H1 (cell line): Measurements from ENCODE around the gene EMC1. TPM values are rescaled to one million over a fixed set of nuclear protein-coding genes. Genes with fewer than 3 reads are reported as not detected.

Experiments used
- CTCF ChIA-PET: fragments of 300-600 bp; sonication (Branson Sonifier 250); formaldehyde crosslinking; loops from one replicate; lab custom pipeline; 2021; ENCODE audit not compliant: partially characterized antibody; lab: Charles Lee
- POLR2A ChIA-PET: fragments of 300-600 bp; sonication (Branson Sonifier 250); formaldehyde crosslinking; loops from one replicate; lab custom pipeline; 2021; ENCODE audit warnings: inconsistent platforms; ENCODE audit not compliant: partially characterized antibody; lab: Charles Lee
- DNase-seq, 2 experiments: peaks; one replicate each; pipeline versions ENCODE4 v3.0.0 to v3.0.0-alpha.2; 2010 to 2022; ENCODE audit warnings: low spot score in 2 of 2, low read depth in 1 of 2, mixed read lengths in 1 of 2
- FAIRE-seq: peaks from 2 replicates; lab custom pipeline; 2011; peaks lifted over from hg19 to GRCh38; lab: Jason Lieb, UNC
- H2AFZ ChIP-seq: 2 replicates; pipeline ENCODE4 v1.8.1; 2012; ENCODE audit warnings: low read length, inconsistent platforms
- H2AK5ac ChIP-seq: 2 replicates; pipeline ENCODE4 v1.6.1; 2013; ENCODE audit warnings: low read depth, low read length
- H2BK120ac ChIP-seq: replicated peaks from 2 replicates; pipeline ENCODE3; 2013; ENCODE audit warnings: low read depth, low read length, inconsistent platforms
- H2BK12ac ChIP-seq: 2 replicates; pipeline ENCODE4 v1.6.1; 2013; ENCODE audit warnings: low read depth, low read length
- H2BK15ac ChIP-seq: 2 replicates; pipeline ENCODE4 v1.6.1; 2013; ENCODE audit warnings: low read length
- H2BK20ac ChIP-seq: 2 replicates; pipeline ENCODE4 v1.6.1; 2013; ENCODE audit warnings: low read length
- H2BK5ac ChIP-seq: 2 replicates; pipeline ENCODE4 v1.6.1; 2013; ENCODE audit warnings: low read depth, low read length
- H3K14ac ChIP-seq: 2 replicates; pipeline ENCODE4 v1.6.1; 2013; ENCODE audit warnings: inconsistent platforms; ENCODE audit not compliant: insufficient read length
- H3K18ac ChIP-seq: 2 replicates; pipeline ENCODE4 v1.6.1; 2013; ENCODE audit warnings: low read length; ENCODE audit errors: extremely low read depth
- H3K23ac ChIP-seq: 2 replicates; pipeline ENCODE4 v1.6.1; 2013; ENCODE audit warnings: inconsistent platforms; ENCODE audit not compliant: insufficient read length
- H3K23me2 ChIP-seq: 2 replicates; pipeline ENCODE4 v1.6.1; 2013; ENCODE audit warnings: low read depth, low read length
- H3K27ac ChIP-seq: 2 replicates; pipeline ENCODE4 v1.6.1; 2011; ENCODE audit warnings: low read depth, low read length, inconsistent platforms
- H3K27me3 ChIP-seq, 4 experiments: replicated peaks in 1 of 4; 1 replicate in 1 of 4; 2 replicates in 3 of 4; pipeline versions ENCODE4 v1.6.1 to v1.8.1; 2011 to 2013; ENCODE audit warnings: low read length in 3 of 4, mild to moderate bottlenecking in 3 of 4, inconsistent platforms in 2 of 4, mixed read lengths in 2 of 4, moderate library complexity in 1 of 4; ENCODE audit not compliant: control insufficient read depth in 3 of 4, insufficient read depth in 3 of 4; ENCODE audit errors: extremely low read depth in 1 of 4
- H3K36me3 ChIP-seq, 4 experiments: 2 replicates each; pipeline versions ENCODE4 v1.6.1 to v1.8.1; 2011 to 2013; ENCODE audit warnings: mild to moderate bottlenecking in 4 of 4, low read length in 3 of 4, moderate library complexity in 2 of 4, control low read depth in 1 of 4, inconsistent platforms in 1 of 4; ENCODE audit not compliant: insufficient read depth in 4 of 4, control insufficient read depth in 2 of 4
- H3K4ac ChIP-seq: replicated peaks from 2 replicates; pipeline ENCODE3; 2013; ENCODE audit warnings: low read length, low read depth, mixed read lengths, inconsistent platforms; ENCODE audit not compliant: insufficient read length
- H3K4me1 ChIP-seq, 4 experiments: replicated peaks in 1 of 4; 1 replicate in 1 of 4; 2 replicates in 3 of 4; pipeline versions ENCODE4 v1.6.1 to v1.8.1; 2011 to 2013; ENCODE audit warnings: low read length in 3 of 4, inconsistent platforms in 2 of 4, mixed read lengths in 1 of 4; ENCODE audit not compliant: insufficient read depth in 4 of 4, control insufficient read depth in 3 of 4
- H3K4me2 ChIP-seq, 2 experiments: 2 replicates each; pipeline versions ENCODE4 v1.6.1 to v1.8.1; 2011 to 2013; ENCODE audit warnings: low read depth in 2 of 2, low read length in 2 of 2, control low read depth in 1 of 2, inconsistent platforms in 1 of 2, mild to moderate bottlenecking in 1 of 2; ENCODE audit not compliant: insufficient read depth in 1 of 2
- H3K4me3 ChIP-seq, 4 experiments: fragments of 200-600, 300-600 bp in 1 of 4; sonication (generic), shearing (Covaris generic), sonication (Bioruptor Twin) in 1 of 4; 2 replicates each; pipeline versions ENCODE4 v1.5.1 to v1.8.1; 2011 to 2016; ENCODE audit warnings: low read length in 4 of 4, low read depth in 3 of 4, control low read depth in 2 of 4, inconsistent platforms in 2 of 4, mild to moderate bottlenecking in 2 of 4, mixed read lengths in 1 of 4, moderate library complexity in 1 of 4; ENCODE audit not compliant: insufficient read depth in 2 of 4; ENCODE audit errors: extremely low read depth in 1 of 4
- H3K56ac ChIP-seq: replicated peaks from 2 replicates; pipeline ENCODE3; 2013; ENCODE audit warnings: low read depth, mild to moderate bottlenecking, mixed read lengths, low read length, inconsistent platforms; ENCODE audit not compliant: insufficient read length
- H3K79me1 ChIP-seq: 2 replicates; pipeline ENCODE4 v1.6.1; 2013; ENCODE audit warnings: low read depth, low read length, control low read depth
- H3K79me2 ChIP-seq, 2 experiments: 2 replicates each; pipeline versions ENCODE4 v1.6.1 to v1.8.1; 2012 to 2013; ENCODE audit warnings: low read length in 2 of 2, mild to moderate bottlenecking in 2 of 2, inconsistent platforms in 1 of 2; ENCODE audit not compliant: insufficient read depth in 2 of 2, control insufficient read depth in 1 of 2
- H3K9ac ChIP-seq, 4 experiments: replicated peaks in 1 of 4; 1 replicate in 1 of 4; 2 replicates in 3 of 4; pipeline versions ENCODE4 v1.6.1 to v1.8.1; 2011 to 2013; ENCODE audit warnings: low read depth in 3 of 4, low read length in 3 of 4, control low read depth in 2 of 4, mild to moderate bottlenecking in 2 of 4, moderate library complexity in 2 of 4, inconsistent platforms in 1 of 4; ENCODE audit errors: extremely low read depth in 1 of 4
- H3K9me3 ChIP-seq, 2 experiments: 2 replicates each; pipeline versions ENCODE4 v1.6.1 to v1.8.1; 2012 to 2013; ENCODE audit warnings: mild to moderate bottlenecking in 2 of 2, moderate library complexity in 2 of 2, control low read depth in 1 of 2, inconsistent platforms in 1 of 2, low read depth in 1 of 2, low read length in 1 of 2, mixed read lengths in 1 of 2; ENCODE audit not compliant: insufficient read depth in 2 of 2
- H4K20me1 ChIP-seq, 2 experiments: replicated peaks in 1 of 2; 2 replicates each; pipeline versions ENCODE3 to v1.8.1; 2011 to 2013; ENCODE audit warnings: inconsistent platforms in 2 of 2, low read length in 2 of 2, mild to moderate bottlenecking in 1 of 2; ENCODE audit not compliant: insufficient read depth in 2 of 2, control insufficient read depth in 1 of 2
- H4K5ac ChIP-seq: 2 replicates; pipeline ENCODE4 v1.6.1; 2013; ENCODE audit warnings: low read length, low read depth, mixed read lengths, inconsistent platforms; ENCODE audit not compliant: insufficient read length
- H4K8ac ChIP-seq: 2 replicates; pipeline ENCODE4 v1.8.0; 2013; ENCODE audit warnings: mild to moderate bottlenecking, moderate library complexity, low read length, inconsistent platforms; ENCODE audit not compliant: insufficient read depth; ENCODE audit errors: extremely low read depth
- H4K91ac ChIP-seq: replicated peaks from 2 replicates; pipeline ENCODE3; 2013; ENCODE audit warnings: low read length, mixed read lengths, inconsistent platforms; ENCODE audit not compliant: insufficient read length
- BACH1 ChIP-seq: IDR thresholded peaks from 2 replicates; pipeline ENCODE4 v1.6.1; 2012; ENCODE audit warnings: low read length, improper control_type of control experiment
- BRCA1 ChIP-seq: IDR thresholded peaks from 2 replicates; pipeline ENCODE4 v1.6.1; 2012; ENCODE audit warnings: low read depth, low read length, improper control_type of control experiment
- EGR1 ChIP-seq: IDR thresholded peaks from 2 replicates; pipeline ENCODE4 v1.6.1; 2011; ENCODE audit warnings: low read depth, low read length, borderline replicate concordance
- GABPA ChIP-seq: IDR thresholded peaks from 2 replicates; pipeline ENCODE4 v1.6.1; 2011; ENCODE audit warnings: mild to moderate bottlenecking, low read length, moderate library complexity, borderline replicate concordance; ENCODE audit not compliant: insufficient read depth
- NANOG ChIP-seq: IDR thresholded peaks from 2 replicates; pipeline ENCODE4 v1.6.1; 2011; ENCODE audit warnings: low read length, low read depth, mild to moderate bottlenecking, inconsistent platforms; ENCODE audit not compliant: insufficient read depth, poor library complexity, severe bottlenecking
- POLR2A ChIP-seq, 2 experiments: IDR thresholded peaks; 1 replicate in 1 of 2; 2 replicates in 1 of 2; pipeline ENCODE4 v1.6.1; 2011; ENCODE audit warnings: low read depth in 2 of 2, low read length in 2 of 2, mild to moderate bottlenecking in 2 of 2; ENCODE audit errors: control extremely low read depth in 1 of 2
- RFX5 ChIP-seq: IDR thresholded peaks from 2 replicates; pipeline ENCODE4 v1.6.1; 2011; ENCODE audit warnings: low read depth, low read length, improper control_type of control experiment, borderline replicate concordance
- TBP ChIP-seq: IDR thresholded peaks from 2 replicates; pipeline ENCODE4 v1.6.1; 2011; ENCODE audit warnings: low read depth, low read length, improper control_type of control experiment
- TEAD4 ChIP-seq: IDR thresholded peaks from 2 replicates; pipeline ENCODE4 v1.6.1; 2012; ENCODE audit warnings: low read depth, low read length, inconsistent platforms, mixed read lengths
- WGBS, 2 experiments: shearing (Covaris generic) in 1 of 2; methylation state at CpG; one replicate each; pipeline versions ENCODE4 v1.1.6 to v1.1.7; 2013 to 2015; ENCODE audit warnings: low lambda C conversion rate in 2 of 2, mixed read lengths in 2 of 2, inconsistent platforms in 1 of 2, low coverage in 1 of 2, missing lambda C conversion rate in 1 of 2; ENCODE audit not compliant: insufficient replicate concordance in 2 of 2, insufficient coverage in 1 of 2, insufficient read length in 1 of 2; ENCODE audit errors: extremely low coverage in 1 of 2, missing lambda C conversion rate in 1 of 2; 5-methylcytosine and 5-hydroxymethylcytosine counted together
- polyA plus RNA-seq, 7 experiments: library from polyadenylated mRNA; depleted of rRNA in 3 of 7; stranded (reverse) in 5 of 7; unstranded in 2 of 7; fragments of >200 nt in 5 of 7; fragments of 200-250 nt in 2 of 7; gene quantifications; 1 replicate in 5 of 7; 2 replicates in 1 of 7; 4 replicates in 1 of 7; pipeline versions ENCODE4 v1.2.1 to v1.2.3, GENCODE V29; 2011 to 2013; ENCODE audit warnings: missing spikeins in 2 of 7, mixed read lengths in 2 of 7
- total RNA-seq: library from RNA; stranded (reverse); fragmentation: NEBNext Ultra II Directional; extraction: Animal tissue kit (Norgen Biotek cat#: 25700); gene quantifications from 2 replicates; pipeline ENCODE4 v1.2.1, GENCODE V29; 2021
- TF ChIP-seq, protein P1 (sequence below): IDR thresholded peaks from 2 replicates; pipeline ENCODE4 v1.6.1; 2011; ENCODE audit warnings: low read length, improper control_type of control experiment
- TF ChIP-seq, protein P2 (sequence below), 3 experiments: IDR thresholded peaks; 1 replicate in 2 of 3; 2 replicates in 1 of 3; pipeline versions ENCODE4 v1.5.1 to v1.6.1; 2011; ENCODE audit warnings: low read length in 3 of 3, mild to moderate bottlenecking in 3 of 3, inconsistent platforms in 2 of 3, low read depth in 1 of 3, moderate library complexity in 1 of 3; ENCODE audit not compliant: insufficient read depth in 1 of 3; ENCODE audit errors: control extremely low read depth in 1 of 3

EMC1 gene
- total and polyA plus RNA-seq, 2 of the 8 experiments (the other 6 are each of a cell fraction or from before 2014, with no cell fraction given): 51.0 to 53.5 TPM

DNA sequence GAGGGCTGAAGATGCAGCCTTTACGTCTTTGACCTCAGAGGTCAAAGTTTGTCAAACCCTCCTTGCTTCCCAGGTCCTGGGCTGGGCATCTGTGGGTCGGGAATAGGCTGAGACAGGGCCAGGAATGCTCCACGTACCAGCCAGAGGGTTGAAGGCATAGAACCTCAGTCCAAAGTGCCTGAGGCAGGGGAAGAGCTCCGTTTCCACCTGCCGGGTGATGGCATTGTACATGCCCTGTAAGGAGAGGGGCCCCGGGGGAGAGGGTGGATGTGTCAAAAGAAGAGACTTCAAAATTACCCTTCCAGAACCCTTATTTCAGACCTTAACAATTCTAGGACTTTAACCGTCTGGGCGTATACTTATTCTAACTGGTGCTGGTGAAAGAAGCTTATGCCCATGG, 33.6 kb upstream of the EMC1 start:
- H3K14ac ChIP-seq: no peak overlapping the region
- no peaks in the 10 kb centered on the region for H3K79me2 ChIP-seq
- no peaks in the 10 kb centered on the region for H3K79me1 ChIP-seq
- H3K4me3 ChIP-seq: no peak overlapping the region
- H3K4me2 ChIP-seq: no peak overlapping the region
- no peak overlapping the region for H3K4ac ChIP-seq
- FAIRE-seq (no peak), DNase-seq (no peak)
- no peak overlapping the region for H2BK12ac ChIP-seq
- no peaks in the 10 kb centered on the region for H3K4me1 ChIP-seq
- no peak overlapping the region for H2BK15ac ChIP-seq
- H2AFZ ChIP-seq: no peak overlapping the region
- H3K56ac ChIP-seq: no peak overlapping the region
- no peak overlapping the region for H3K27ac ChIP-seq
- no peak overlapping the region for H3K23ac ChIP-seq
- ChIA-PET CTCF (interaction anchor here (0.7 to 0.9 kb wide), 2 partner anchors 313 to 378 kb away, joined by 3 read pairs; no protein-coding TSS in a partner anchor), POLR2A (interaction anchor here (1.1 kb wide), 2 partner anchors 26 to 34 kb away, joined by 3 to 4 read pairs; partner anchors contain the start of gene EMC1)
- no peak overlapping the region for H4K91ac ChIP-seq
- peaks cover 4% of the 10 kb centered on the region for H3K23me2 ChIP-seq
- no peak overlapping the region for H4K5ac ChIP-seq
- H2BK20ac ChIP-seq: no peak overlapping the region
- H4K8ac ChIP-seq: no peak overlapping the region
- no peak overlapping the region for H2AK5ac ChIP-seq
- peaks cover 8 to 24% (median 20%) of the 10 kb centered on the region in 4 experiments for H3K27me3 ChIP-seq
- H2BK120ac ChIP-seq: no peak overlapping the region
- no peak overlapping the region for H2BK5ac ChIP-seq
- H3K9ac ChIP-seq: no peak overlapping the region
- no peaks in the 10 kb centered on the region for H3K36me3 ChIP-seq
- no peaks in the 10 kb centered on the region for H3K9me3 ChIP-seq
- peaks cover 0 to 2% of the 10 kb centered on the region in 2 experiments for H4K20me1 ChIP-seq
- 87% methylated on average over 8 of the region's 8 CpGs; no CpG with 5 or more reads in 1 of the 2 experiments for WGBS, 2 experiments
- no peak overlapping the region for H3K18ac ChIP-seq
- no peak for TF ChIP-seq POLR2A (IDR thresholded peaks at IDR 0.05; ENCODE audit: control extremely low read depth in 1 of 2, low read depth in 2 of 2, low read length in 2 of 2)
- no peak for TF ChIP-seq TBP
- TF ChIP-seq, protein P1, sequence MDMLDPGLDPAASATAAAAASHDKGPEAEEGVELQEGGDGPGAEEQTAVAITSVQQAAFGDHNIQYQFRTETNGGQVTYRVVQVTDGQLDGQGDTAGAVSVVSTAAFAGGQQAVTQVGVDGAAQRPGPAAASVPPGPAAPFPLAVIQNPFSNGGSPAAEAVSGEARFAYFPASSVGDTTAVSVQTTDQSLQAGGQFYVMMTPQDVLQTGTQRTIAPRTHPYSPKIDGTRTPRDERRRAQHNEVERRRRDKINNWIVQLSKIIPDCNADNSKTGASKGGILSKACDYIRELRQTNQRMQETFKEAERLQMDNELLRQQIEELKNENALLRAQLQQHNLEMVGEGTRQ: no peak
- no peak for TF ChIP-seq NANOG
- TF ChIP-seq BRCA1: no peak
- no peak for TF ChIP-seq GABPA
- TF ChIP-seq, protein P2, sequence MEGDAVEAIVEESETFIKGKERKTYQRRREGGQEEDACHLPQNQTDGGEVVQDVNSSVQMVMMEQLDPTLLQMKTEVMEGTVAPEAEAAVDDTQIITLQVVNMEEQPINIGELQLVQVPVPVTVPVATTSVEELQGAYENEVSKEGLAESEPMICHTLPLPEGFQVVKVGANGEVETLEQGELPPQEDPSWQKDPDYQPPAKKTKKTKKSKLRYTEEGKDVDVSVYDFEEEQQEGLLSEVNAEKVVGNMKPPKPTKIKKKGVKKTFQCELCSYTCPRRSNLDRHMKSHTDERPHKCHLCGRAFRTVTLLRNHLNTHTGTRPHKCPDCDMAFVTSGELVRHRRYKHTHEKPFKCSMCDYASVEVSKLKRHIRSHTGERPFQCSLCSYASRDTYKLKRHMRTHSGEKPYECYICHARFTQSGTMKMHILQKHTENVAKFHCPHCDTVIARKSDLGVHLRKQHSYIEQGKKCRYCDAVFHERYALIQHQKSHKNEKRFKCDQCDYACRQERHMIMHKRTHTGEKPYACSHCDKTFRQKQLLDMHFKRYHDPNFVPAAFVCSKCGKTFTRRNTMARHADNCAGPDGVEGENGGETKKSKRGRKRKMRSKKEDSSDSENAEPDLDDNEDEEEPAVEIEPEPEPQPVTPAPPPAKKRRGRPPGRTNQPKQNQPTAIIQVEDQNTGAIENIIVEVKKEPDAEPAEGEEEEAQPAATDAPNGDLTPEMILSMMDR (IDR thresholded peaks at IDR 0.05; ENCODE audit: control extremely low read depth in 1 of 3, insufficient read depth in 1 of 3, low read depth in 1 of 3, low read length in 3 of 3): no peak
- TF ChIP-seq TEAD4: no peak
- no peak for TF ChIP-seq RFX5
- no peak for TF ChIP-seq BACH1
- no peak for TF ChIP-seq EGR1
